IMR-90 (cell line): ENCODE measurements around the gene CACNA1D.

Source experiments
- BHLHE40 ChIP-seq: fragments of 150-350 bp; IDR thresholded peaks from 2 replicates; pipeline ENCODE4 v1.6.1; 2016; ENCODE audit warnings: mild to moderate bottlenecking, low read depth, low read length
- RAD21 ChIP-seq: IDR thresholded peaks from 2 replicates; pipeline ENCODE4 v1.6.1; 2012; ENCODE audit warnings: low read length, improper control_type of control experiment
- TF ChIP-seq, protein P1 (sequence below): conservative IDR thresholded peaks from 2 replicates; pipeline ENCODE4 v1.5.1; 2012; ENCODE audit warnings: mild to moderate bottlenecking, low read depth, low read length, improper control_type of control experiment
- TF ChIP-seq, protein P2 (sequence below): fragments of 150-350 bp; IDR thresholded peaks from 2 replicates; pipeline ENCODE4 v1.6.1; 2017; ENCODE audit warnings: mild to moderate bottlenecking, antibody characterized with exemption, low read length, low read depth

DNA sequence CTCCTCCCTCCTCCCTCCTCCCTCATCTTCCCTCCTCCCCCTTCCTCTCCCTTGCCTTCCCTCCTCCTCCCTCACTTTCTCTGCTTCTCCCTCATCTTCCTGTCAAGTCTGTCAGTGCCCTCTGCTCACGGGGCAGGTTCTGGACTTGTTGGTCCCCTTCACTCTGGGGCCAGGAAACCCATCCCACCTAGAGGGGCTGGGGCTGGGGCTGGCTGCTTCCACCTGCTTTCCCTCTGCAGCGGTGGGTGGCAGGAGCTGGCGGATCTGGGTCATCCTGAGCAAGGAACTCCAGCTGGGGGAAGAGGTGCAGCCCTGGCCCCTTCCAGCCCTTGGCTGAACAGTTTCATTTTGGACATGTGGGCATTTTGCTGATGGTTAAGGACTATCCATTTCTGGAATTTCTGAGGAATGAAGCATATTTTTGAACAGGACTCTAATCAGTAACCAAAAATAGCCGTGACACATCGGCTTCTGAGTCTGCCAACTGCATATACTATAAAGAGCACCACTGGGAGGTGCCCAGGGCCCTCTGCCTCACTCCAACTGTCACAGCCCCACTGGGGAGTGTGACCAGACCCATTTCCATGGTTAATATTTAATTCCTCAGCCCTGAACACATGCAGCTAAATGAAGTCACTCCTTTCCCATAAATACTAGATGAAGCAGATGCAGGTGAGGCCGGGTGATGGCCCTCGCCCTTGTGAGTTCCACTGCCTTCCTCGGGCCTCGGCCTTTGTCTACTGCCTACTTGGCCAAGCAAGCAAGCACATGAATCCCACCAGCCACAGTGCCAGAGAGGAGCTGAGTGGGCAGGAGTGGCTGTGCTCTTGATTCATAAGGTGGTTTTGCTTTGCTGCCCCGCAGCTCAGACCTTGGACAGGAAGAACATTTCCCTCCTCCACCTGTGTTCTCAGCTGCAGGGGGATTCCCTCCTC lies 312.0 kb downstream of the CACNA1D start:
- TF ChIP-seq, protein P1, sequence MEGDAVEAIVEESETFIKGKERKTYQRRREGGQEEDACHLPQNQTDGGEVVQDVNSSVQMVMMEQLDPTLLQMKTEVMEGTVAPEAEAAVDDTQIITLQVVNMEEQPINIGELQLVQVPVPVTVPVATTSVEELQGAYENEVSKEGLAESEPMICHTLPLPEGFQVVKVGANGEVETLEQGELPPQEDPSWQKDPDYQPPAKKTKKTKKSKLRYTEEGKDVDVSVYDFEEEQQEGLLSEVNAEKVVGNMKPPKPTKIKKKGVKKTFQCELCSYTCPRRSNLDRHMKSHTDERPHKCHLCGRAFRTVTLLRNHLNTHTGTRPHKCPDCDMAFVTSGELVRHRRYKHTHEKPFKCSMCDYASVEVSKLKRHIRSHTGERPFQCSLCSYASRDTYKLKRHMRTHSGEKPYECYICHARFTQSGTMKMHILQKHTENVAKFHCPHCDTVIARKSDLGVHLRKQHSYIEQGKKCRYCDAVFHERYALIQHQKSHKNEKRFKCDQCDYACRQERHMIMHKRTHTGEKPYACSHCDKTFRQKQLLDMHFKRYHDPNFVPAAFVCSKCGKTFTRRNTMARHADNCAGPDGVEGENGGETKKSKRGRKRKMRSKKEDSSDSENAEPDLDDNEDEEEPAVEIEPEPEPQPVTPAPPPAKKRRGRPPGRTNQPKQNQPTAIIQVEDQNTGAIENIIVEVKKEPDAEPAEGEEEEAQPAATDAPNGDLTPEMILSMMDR, result peak; percentile 28
- TF ChIP-seq BHLHE40 (no peak), RAD21 (peak; percentile 37)
- TF ChIP-seq, protein P2, sequence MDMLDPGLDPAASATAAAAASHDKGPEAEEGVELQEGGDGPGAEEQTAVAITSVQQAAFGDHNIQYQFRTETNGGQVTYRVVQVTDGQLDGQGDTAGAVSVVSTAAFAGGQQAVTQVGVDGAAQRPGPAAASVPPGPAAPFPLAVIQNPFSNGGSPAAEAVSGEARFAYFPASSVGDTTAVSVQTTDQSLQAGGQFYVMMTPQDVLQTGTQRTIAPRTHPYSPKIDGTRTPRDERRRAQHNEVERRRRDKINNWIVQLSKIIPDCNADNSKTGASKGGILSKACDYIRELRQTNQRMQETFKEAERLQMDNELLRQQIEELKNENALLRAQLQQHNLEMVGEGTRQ, result no peak
